GM12873 (cell line): ENCODE measurements around the gene ZNF433.

ENCODE experiments used
- CTCF ChIP-seq: IDR thresholded peaks from 2 replicates; pipeline ENCODE4 v1.5.1; 2012; ENCODE audit warnings: low read depth, mild to moderate bottlenecking, moderate library complexity, low read length, control low read depth; ENCODE audit not compliant: insufficient read depth; ENCODE audit errors: missing control alignments

Gene ZNF433

DNA sequence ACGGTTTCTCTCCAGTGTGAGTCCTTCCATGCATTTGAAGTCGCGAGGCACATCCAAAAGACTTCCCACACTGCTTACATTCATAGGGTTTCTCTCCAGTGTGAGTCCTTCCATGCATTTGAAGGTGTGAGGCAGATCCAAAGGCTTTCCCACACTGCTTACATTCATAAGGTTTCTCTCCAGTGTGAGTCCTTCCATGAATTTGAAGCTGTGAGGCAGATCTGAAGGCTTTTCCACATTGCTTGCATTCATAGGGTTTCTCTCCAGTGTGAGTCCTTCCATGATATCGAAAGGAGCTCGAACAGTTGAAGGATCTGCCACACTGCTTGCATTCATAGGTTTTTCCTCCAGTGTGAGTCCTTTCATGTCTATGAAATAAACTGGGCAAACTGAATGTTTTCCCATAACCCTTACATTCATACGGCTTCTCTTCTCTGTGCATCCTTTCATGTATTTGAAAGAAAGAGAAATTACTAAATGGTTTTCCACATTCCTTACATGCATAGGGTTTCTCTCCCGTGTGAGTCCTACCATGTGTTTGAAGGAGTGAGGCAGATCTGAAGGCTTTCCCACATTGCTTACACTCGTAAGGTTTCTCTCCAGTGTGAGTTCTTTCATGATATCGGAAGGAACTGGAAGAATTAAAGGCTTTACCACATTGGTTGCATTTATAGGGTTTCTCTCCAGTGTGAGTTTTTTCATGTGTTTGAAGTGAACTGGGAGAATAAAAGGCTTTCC lies 20.3 kb downstream of the ZNF433 start:
- no peak for TF ChIP-seq CTCF

- no peak for TF ChIP-seq CTCF
These were observed 35.1 kb downstream of the ZNF433 start for GRCh38 chr19:12000152-12000981.

DNA sequence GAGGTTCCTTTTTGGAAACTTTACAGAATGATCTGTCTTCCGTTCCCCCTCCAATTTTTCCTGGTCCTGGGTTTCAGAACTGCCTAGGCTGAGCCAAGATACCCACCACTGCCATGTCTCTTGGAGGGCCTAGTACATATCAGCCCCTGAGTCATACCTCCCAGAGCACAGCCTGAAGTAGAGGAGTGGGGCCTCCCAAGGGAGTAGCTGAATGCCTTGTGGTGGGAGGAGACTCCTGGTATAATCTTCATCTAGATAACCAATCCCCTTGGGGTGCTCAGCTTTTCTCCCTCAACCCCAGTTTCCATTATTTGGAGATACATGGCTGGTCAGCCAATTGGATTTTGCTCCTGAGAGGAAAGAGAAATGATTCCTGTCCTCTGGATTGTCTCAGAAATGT lies 40.3 kb downstream of the ZNF433 start:
- no peak for TF ChIP-seq CTCF

- TF ChIP-seq CTCF, result no peak
These were observed 46.4 kb downstream of the ZNF433 start for GRCh38 chr19:11989112-11989456.

GRCh38 chr19:11987405-11988281 lies 47.8 kb downstream of the ZNF433 start:
- TF ChIP-seq CTCF, result no peak

DNA sequence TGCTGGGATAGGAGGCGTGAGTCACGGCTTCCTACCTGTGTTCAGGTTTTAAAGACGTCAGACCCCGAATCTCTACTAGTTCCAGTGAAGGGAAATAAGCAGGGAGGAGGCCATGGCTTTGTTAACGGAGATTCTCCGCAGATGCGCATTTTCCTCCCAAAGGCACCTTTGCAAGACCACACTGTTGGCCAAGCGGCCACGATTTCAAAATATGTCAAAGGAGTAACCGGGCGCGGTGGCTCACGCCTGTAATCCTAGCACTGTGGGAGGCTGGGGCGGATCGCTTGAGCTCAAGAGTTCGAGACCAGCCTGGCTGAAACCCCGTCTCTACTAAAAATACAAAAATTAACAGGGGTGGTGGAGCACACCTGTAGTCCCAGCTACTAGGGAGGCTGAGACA lies 48.7 kb downstream of the ZNF433 start:
- no peak for TF ChIP-seq CTCF

DNA sequence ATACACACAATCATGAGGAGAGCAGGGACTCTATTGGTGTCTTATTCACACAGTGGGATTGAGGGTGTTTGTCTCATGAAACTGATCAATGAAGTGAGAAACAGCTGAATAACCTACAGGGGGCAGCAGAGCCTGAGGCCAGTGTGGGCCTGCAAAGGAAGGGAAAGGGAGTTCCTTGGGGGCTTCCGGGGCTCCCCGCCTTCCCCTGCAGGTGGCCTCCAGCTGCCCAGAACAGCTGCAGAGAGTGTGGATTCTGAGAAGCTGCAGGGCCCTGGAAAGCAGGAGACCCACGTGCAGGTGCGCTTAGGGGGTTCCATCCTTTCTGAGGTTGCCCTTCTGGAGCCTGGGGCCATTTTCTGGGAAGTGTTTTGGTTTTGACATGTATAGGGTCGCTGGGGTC lies 50.5 kb downstream of the ZNF433 start:
- TF ChIP-seq CTCF, result peak; percentile 50
